HG03039 (cell line): ENCODE measurements around the gene MSI2.
"Not testable (repeated sequence)": the region's sequence is repeated elsewhere in the genome, so short reads cannot be mapped to it uniquely, and the experiment has no call there.

Source experiments
- ATAC-seq: cut with Tn5 transposase; IDR thresholded peaks from one replicate; pipeline ENCODE4 v1.9.1; 2021; ENCODE audit warnings: mild to moderate bottlenecking, moderate library complexity; ENCODE audit not compliant: unreplicated experiment

The MSI2 gene

GRCh38 chr17:57621791-57622190, 365.5 kb downstream of the MSI2 start:
- not testable (repeated sequence) for ATAC-seq

GRCh38 chr17:57622306-57622682, 366.0 kb downstream of the MSI2 start:
- ATAC-seq = no peak

- ATAC-seq = no peak
These were observed 366.5 kb downstream of the MSI2 start for GRCh38 chr17:57622683-57623433.

GRCh38 chr17:57623620-57624019, 367.3 kb downstream of the MSI2 start:
- no peak for ATAC-seq

GRCh38 chr17:57624386-57624785, 368.1 kb downstream of the MSI2 start:
- ATAC-seq = no peak

GRCh38 chr17:57625511-57625910, 369.2 kb downstream of the MSI2 start:
- ATAC-seq = no peak

GRCh38 chr17:57625957-57626356, 369.6 kb downstream of the MSI2 start:
- ATAC-seq = no peak

- ATAC-seq = no peak
These were observed 370.3 kb downstream of the MSI2 start for GRCh38 chr17:57626520-57627210.

GRCh38 chr17:57627591-57627990, 371.3 kb downstream of the MSI2 start:
- no peak for ATAC-seq

GRCh38 chr17:57628421-57628820, 372.1 kb downstream of the MSI2 start:
- no peak for ATAC-seq

GRCh38 chr17:57629470-57629869, 373.1 kb downstream of the MSI2 start:
- ATAC-seq = no peak

- ATAC-seq = no peak
These were observed 373.6 kb downstream of the MSI2 start for GRCh38 chr17:57629886-57630285.

- ATAC-seq = no peak
These were observed 374.4 kb downstream of the MSI2 start for GRCh38 chr17:57630736-57631135.

GRCh38 chr17:57631871-57632270, 375.5 kb downstream of the MSI2 start:
- no peak for ATAC-seq

- ATAC-seq = no peak
These were observed 376.0 kb downstream of the MSI2 start for GRCh38 chr17:57632294-57632693.

GRCh38 chr17:57633236-57633635, 376.9 kb downstream of the MSI2 start:
- no peak for ATAC-seq

GRCh38 chr17:57634713-57635465, 378.6 kb downstream of the MSI2 start:
- no peak for ATAC-seq

- no peak for ATAC-seq
These were observed 380.0 kb downstream of the MSI2 start for GRCh38 chr17:57636274-57636673.

GRCh38 chr17:57636985-57637665, 380.8 kb downstream of the MSI2 start:
- ATAC-seq = no peak

- ATAC-seq = no peak
These were observed 381.3 kb downstream of the MSI2 start for GRCh38 chr17:57637666-57638010.

- no peak for ATAC-seq
These were observed 382.0 kb downstream of the MSI2 start for GRCh38 chr17:57638284-57638683.
